ENCODE measurements around the gene SEMA5A. TPM values are rescaled to one million over a fixed set of nuclear protein-coding genes. Genes with fewer than 3 reads are reported as not detected.
A peak's percentile ranks its signal among the peaks of the same experiment; 100 is the strongest.

The SEMA5A gene, protein sequence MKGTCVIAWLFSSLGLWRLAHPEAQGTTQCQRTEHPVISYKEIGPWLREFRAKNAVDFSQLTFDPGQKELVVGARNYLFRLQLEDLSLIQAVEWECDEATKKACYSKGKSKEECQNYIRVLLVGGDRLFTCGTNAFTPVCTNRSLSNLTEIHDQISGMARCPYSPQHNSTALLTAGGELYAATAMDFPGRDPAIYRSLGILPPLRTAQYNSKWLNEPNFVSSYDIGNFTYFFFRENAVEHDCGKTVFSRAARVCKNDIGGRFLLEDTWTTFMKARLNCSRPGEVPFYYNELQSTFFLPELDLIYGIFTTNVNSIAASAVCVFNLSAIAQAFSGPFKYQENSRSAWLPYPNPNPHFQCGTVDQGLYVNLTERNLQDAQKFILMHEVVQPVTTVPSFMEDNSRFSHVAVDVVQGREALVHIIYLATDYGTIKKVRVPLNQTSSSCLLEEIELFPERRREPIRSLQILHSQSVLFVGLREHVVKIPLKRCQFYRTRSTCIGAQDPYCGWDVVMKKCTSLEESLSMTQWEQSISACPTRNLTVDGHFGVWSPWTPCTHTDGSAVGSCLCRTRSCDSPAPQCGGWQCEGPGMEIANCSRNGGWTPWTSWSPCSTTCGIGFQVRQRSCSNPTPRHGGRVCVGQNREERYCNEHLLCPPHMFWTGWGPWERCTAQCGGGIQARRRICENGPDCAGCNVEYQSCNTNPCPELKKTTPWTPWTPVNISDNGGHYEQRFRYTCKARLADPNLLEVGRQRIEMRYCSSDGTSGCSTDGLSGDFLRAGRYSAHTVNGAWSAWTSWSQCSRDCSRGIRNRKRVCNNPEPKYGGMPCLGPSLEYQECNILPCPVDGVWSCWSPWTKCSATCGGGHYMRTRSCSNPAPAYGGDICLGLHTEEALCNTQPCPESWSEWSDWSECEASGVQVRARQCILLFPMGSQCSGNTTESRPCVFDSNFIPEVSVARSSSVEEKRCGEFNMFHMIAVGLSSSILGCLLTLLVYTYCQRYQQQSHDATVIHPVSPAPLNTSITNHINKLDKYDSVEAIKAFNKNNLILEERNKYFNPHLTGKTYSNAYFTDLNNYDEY
- total RNA-seq: not detected in 2 replicates

- peak; percentile 61 for DNase-seq
- peak within 1 kb of the TSS; percentile 17 for H3K4me3 Mint-ChIP-seq
- intact Hi-C loops (cut with micrococcal nuclease): loop anchor here (10.0 kb wide), 2 partner anchors 181 to 1621 kb away; no protein-coding TSS in a partner anchor
- H3K27ac Mint-ChIP-seq: no peak within 1 kb of the TSS
- H3K9me3 Mint-ChIP-seq: no peaks in the 10 kb centered on the region
- peaks cover 23% of the 10 kb centered on the region for H3K27me3 Mint-ChIP-seq
- no peaks in the 10 kb centered on the region for H3K36me3 Mint-ChIP-seq (ENCODE audit: low read depth)
- no peaks in the 10 kb centered on the region for H3K4me1 Mint-ChIP-seq
These were observed at the start of gene SEMA5A for GRCh38 chr5:9545992-9546851. TSS of gene SEMA5A (minus strand) at chr5:9546075. CDS start at chr5:9379946, 166,129 bp downstream.

DNA sequence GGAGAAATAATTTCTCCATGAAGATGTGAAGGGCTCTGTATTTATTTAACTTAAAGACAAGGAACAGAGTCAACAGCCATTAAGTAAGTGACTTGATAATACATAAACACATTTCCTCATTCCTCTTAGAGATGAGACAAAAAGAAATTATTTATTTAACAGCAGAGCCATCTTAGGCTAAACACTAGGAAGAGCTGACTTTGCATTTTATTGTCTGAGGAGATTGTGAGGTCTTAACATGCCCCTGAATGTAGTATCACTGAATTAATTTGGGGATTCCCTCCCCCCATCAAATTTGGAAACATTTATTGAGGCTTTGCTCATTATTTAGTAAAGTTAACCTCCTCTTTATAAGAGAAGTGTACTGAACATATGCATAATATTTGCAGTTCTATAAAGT is 49.0 kb upstream of the SEMA5A start:
- Mint-ChIP-seq H3K4me3 (no peak overlapping the region), H3K27ac (no peak overlapping the region), H3K9me3 (no peaks in the 10 kb centered on the region), H3K27me3 (no peaks in the 10 kb centered on the region), H3K4me1 (no peaks in the 10 kb centered on the region), H3K36me3 (ENCODE audit: low read depth) (no peaks in the 10 kb centered on the region)
- intact Hi-C loops (cut with micrococcal nuclease): no loop called here
- DNase-seq: no peak

DNA sequence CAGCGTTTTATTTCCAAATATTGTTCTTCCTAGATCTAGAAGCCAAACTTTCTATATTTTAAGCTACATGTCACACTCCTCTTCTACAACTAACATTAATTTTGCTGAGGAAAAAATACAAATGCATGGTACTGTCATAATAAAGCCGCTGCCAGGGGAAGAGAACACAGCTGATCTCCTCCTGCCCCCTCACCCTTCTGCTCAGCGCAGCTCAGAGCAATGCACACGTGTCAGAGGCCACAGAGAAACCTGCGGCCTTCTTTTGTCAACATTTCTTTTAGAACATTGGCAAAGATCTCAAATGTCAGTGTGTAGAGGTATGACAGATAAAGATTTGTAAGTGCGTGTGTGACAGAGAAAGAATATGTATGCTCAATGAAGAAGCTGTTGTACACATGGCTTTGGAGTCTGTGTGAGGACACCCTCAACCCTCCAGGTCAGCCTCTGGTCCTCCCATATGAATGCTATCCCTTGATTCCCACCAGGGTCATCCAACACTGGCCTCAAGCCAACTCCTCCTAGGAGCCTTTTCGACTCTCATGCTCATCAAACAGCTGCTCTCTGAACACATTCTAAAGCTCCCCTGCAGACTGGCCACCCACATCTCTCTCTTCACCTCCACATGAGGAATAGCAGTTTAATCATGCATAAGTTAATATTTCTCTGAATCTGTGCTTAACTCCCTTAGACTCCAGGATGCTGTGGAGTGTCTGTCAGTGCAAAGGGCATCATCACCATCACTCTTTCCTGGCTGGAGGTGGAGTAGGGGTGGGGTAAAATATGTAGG is 43.4 kb upstream of the SEMA5A start:
- DNase-seq: no peak
- Mint-ChIP-seq H3K4me1 (no peaks in the 10 kb centered on the region), H3K36me3 (ENCODE audit: low read depth) (no peaks in the 10 kb centered on the region), H3K27me3 (no peaks in the 10 kb centered on the region), H3K9me3 (peaks cover 3% of the 10 kb centered on the region), H3K27ac (no peak overlapping the region), H3K4me3 (no peak overlapping the region)
- intact Hi-C loops (cut with micrococcal nuclease): no loop called here

DNA sequence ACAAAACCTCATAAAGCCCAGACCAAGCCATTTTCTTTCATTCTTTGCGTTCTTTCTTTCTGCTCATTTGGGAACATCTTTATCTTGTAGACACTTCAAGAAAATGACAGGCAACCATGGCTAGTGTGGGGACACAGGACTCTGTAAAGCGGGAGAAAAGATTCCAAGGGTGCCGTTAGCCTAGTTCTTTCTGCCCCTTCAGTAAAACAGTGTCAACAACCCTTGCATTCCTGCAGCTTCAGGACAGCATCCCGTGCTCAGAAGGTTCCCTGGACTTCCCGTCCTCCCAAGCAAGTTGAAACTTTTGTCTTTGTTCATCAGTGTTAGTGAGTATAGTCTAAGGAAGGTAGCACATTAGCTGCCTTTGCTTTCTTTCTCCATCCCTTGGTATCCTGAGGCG is 42.4 kb upstream of the SEMA5A start:
- Mint-ChIP-seq H3K27ac (no peak overlapping the region), H3K27me3 (no peaks in the 10 kb centered on the region), H3K36me3 (ENCODE audit: low read depth) (no peaks in the 10 kb centered on the region), H3K4me1 (no peaks in the 10 kb centered on the region), H3K4me3 (no peak overlapping the region), H3K9me3 (peaks cover 3% of the 10 kb centered on the region)
- DNase-seq: no peak
- intact Hi-C loops (cut with micrococcal nuclease): no loop called here

GRCh38 chr5:9587135-9587534 is 41.3 kb upstream of the SEMA5A start:
- H3K27me3 Mint-ChIP-seq: no peaks in the 10 kb centered on the region
- DNase-seq: no peak
- H3K27ac Mint-ChIP-seq: no peak overlapping the region
- intact Hi-C loops (cut with micrococcal nuclease): no loop called here
- H3K4me3 Mint-ChIP-seq: no peak overlapping the region
- peaks cover 3% of the 10 kb centered on the region for H3K9me3 Mint-ChIP-seq
- no peaks in the 10 kb centered on the region for H3K4me1 Mint-ChIP-seq
- no peaks in the 10 kb centered on the region for H3K36me3 Mint-ChIP-seq (ENCODE audit: low read depth)

DNA sequence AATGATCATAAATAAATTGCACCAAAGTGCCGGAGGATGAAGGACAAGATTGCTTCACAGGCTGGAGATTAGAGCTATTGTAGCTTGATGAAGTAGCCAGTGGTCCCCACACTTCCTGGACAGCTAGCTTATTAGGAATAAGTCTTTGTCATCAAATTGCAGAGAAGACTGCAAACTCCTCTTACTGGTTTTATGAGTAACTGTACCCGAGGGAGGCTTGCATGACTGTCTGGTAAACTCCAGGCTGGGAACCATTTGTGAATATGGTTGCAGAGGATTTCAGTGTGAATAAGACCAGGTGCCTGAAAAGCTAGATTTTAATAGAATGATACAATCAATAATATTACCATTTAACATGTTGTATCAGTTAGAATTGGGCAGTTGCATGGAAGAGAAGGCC is 36.5 kb upstream of the SEMA5A start:
- no peak overlapping the region for H3K27ac Mint-ChIP-seq
- no peaks in the 10 kb centered on the region for H3K36me3 Mint-ChIP-seq (ENCODE audit: low read depth)
- no peaks in the 10 kb centered on the region for H3K27me3 Mint-ChIP-seq
- intact Hi-C loops (cut with micrococcal nuclease): no loop called here
- no peaks in the 10 kb centered on the region for H3K9me3 Mint-ChIP-seq
- no peaks in the 10 kb centered on the region for H3K4me1 Mint-ChIP-seq
- DNase-seq: no peak
- H3K4me3 Mint-ChIP-seq: no peak overlapping the region

- H3K36me3 Mint-ChIP-seq (ENCODE audit: low read depth): no peaks in the 10 kb centered on the region
- H3K27me3 Mint-ChIP-seq: no peaks in the 10 kb centered on the region
- DNase-seq: no peak
- H3K9me3 Mint-ChIP-seq: no peaks in the 10 kb centered on the region
- H3K27ac Mint-ChIP-seq: no peak overlapping the region
- intact Hi-C loops (cut with micrococcal nuclease): no loop called here
- H3K4me3 Mint-ChIP-seq: no peak overlapping the region
- no peaks in the 10 kb centered on the region for H3K4me1 Mint-ChIP-seq
These were observed 27.9 kb upstream of the SEMA5A start for GRCh38 chr5:9573796-9574195.

DNA sequence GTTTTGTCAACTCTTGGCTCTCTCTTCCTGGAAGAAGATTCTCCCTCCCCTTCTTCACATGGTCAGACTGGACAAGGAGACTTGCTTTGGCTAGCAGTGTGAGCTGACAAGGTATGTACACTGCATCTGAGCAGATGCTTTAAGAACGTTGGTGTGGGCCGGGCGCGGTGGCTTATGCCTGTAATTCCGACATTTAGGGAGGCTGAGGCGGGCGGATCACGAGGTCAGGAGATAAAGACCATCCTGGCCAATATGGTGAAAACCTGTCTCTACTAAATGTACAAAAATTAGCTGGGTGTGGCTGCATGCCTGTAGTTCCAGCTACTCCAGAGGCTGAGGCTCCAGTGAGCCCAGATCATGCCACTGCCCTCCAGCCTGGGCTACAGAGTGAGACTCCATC is 26.4 kb upstream of the SEMA5A start:
- DNase-seq: no peak
- Mint-ChIP-seq H3K27me3 (no peaks in the 10 kb centered on the region), H3K27ac (no peak overlapping the region), H3K9me3 (no peaks in the 10 kb centered on the region), H3K36me3 (ENCODE audit: low read depth) (no peaks in the 10 kb centered on the region), H3K4me1 (no peaks in the 10 kb centered on the region), H3K4me3 (no peak overlapping the region)
- intact Hi-C loops (cut with micrococcal nuclease): no loop called here

- no peak overlapping the region for H3K27ac Mint-ChIP-seq
- intact Hi-C loops (cut with micrococcal nuclease): no loop called here
- H3K4me3 Mint-ChIP-seq: no peak overlapping the region
- no peaks in the 10 kb centered on the region for H3K4me1 Mint-ChIP-seq
- DNase-seq: no peak
- H3K27me3 Mint-ChIP-seq: no peaks in the 10 kb centered on the region
- no peaks in the 10 kb centered on the region for H3K9me3 Mint-ChIP-seq
- no peaks in the 10 kb centered on the region for H3K36me3 Mint-ChIP-seq (ENCODE audit: low read depth)
These were observed 25.0 kb upstream of the SEMA5A start for GRCh38 chr5:9570876-9571275.

- H3K27me3 Mint-ChIP-seq: no peaks in the 10 kb centered on the region
- no peaks in the 10 kb centered on the region for H3K4me1 Mint-ChIP-seq
- no peak for DNase-seq
- no peak overlapping the region for H3K4me3 Mint-ChIP-seq
- no peaks in the 10 kb centered on the region for H3K36me3 Mint-ChIP-seq (ENCODE audit: low read depth)
- no peaks in the 10 kb centered on the region for H3K9me3 Mint-ChIP-seq
- intact Hi-C loops (cut with micrococcal nuclease): no loop called here
- H3K27ac Mint-ChIP-seq: no peak overlapping the region
These were observed 21.2 kb upstream of the SEMA5A start for GRCh38 chr5:9567039-9567438.

GRCh38 chr5:9564752-9565151 is 18.9 kb upstream of the SEMA5A start:
- Mint-ChIP-seq H3K4me1 (no peaks in the 10 kb centered on the region), H3K27me3 (no peaks in the 10 kb centered on the region), H3K27ac (no peak overlapping the region)

DNA sequence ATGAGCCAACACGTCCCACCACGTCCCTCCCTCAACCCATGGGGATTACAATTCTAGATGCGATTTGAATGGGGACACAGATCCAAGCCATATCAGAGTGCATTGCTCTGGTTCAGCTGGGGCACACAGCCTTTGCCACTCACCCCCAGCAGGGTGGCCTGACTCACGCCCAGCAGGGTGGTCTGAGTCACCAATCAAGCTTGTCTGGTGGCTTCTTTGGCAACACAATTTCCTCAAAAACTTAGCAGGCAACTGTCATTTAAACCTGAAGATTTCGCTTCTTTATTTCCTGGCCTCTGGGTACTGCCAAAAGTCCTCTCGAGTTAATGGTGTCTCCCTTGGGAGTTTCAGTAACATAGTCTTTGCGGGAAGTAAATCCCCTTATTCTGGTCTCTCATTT is 16.3 kb upstream of the SEMA5A start:
- Mint-ChIP-seq H3K9me3 (no peaks in the 10 kb centered on the region), H3K36me3 (ENCODE audit: low read depth) (no peaks in the 10 kb centered on the region), H3K27ac (no peak overlapping the region), H3K4me1 (no peaks in the 10 kb centered on the region), H3K27me3 (no peaks in the 10 kb centered on the region), H3K4me3 (no peak overlapping the region)
- no peak for DNase-seq
- intact Hi-C loops (cut with micrococcal nuclease): no loop called here

More at GRCh38 chr5:9564752-9565151, 18.9 kb upstream of the SEMA5A start:
- DNase-seq: no peak
- no peak overlapping the region for H3K4me3 Mint-ChIP-seq
- intact Hi-C loops (cut with micrococcal nuclease): no loop called here
- no peaks in the 10 kb centered on the region for H3K9me3 Mint-ChIP-seq
- H3K36me3 Mint-ChIP-seq (ENCODE audit: low read depth): no peaks in the 10 kb centered on the region

GRCh38 chr5:9559965-9560364 is 14.1 kb upstream of the SEMA5A start:
- H3K4me1 Mint-ChIP-seq: no peaks in the 10 kb centered on the region
- intact Hi-C loops (cut with micrococcal nuclease): no loop called here
- no peak for DNase-seq
- no peaks in the 10 kb centered on the region for H3K27me3 Mint-ChIP-seq
- no peaks in the 10 kb centered on the region for H3K36me3 Mint-ChIP-seq (ENCODE audit: low read depth)
- H3K4me3 Mint-ChIP-seq: no peak overlapping the region
- H3K27ac Mint-ChIP-seq: no peak overlapping the region
- no peaks in the 10 kb centered on the region for H3K9me3 Mint-ChIP-seq

All from activated CD4-positive, alpha-beta T cell treated with anti-CD3 and anti-CD28 coated beads, Interleukin-2, amount 10 ng/mL, durations not matched to agents 24 days and 14 days (primary cell).